OCI-LY7 (cell line): ENCODE data around the gene BBOF1. TPM values are rescaled to one million over a fixed set of nuclear protein-coding genes. Genes with fewer than 3 reads are reported as not detected.

Experiments used
- BruUV-seq: library from RNA; stranded (reverse); fragments of 400-500 nt; replicated peaks from 2 replicates; lab custom pipeline; 2021; lab: Mats Ljungman, UMichigan
- CTCF ChIA-PET: fragments of 300-600 bp; sonication (Branson Sonifier 250); formaldehyde crosslinking; loops from one replicate; lab custom pipeline; 2022; ENCODE audit warnings: antibody characterized with exemption; ENCODE audit not compliant: unreplicated experiment; lab: Charles Lee
- POLR2A ChIA-PET: fragments of 300-600 bp; sonication (Branson Sonifier 250); formaldehyde crosslinking; loops from one replicate; lab custom pipeline; 2022; ENCODE audit warnings: antibody characterized with exemption; lab: Charles Lee
- DNase-seq: peaks from one replicate; pipeline ENCODE4 v3.0.0-alpha.2; 2015; ENCODE audit warnings: low spot score
- H2AFZ ChIP-seq: fragments of 200-600 bp; sonication (generic), shearing (Covaris generic); 2 replicates; pipeline ENCODE4 v1.6.1; 2014; ENCODE audit warnings: mild to moderate bottlenecking, antibody characterized with exemption, low read length, moderate library complexity
- H3K27ac ChIP-seq: fragments of 200-600 bp; sonication (generic); 2 replicates; pipeline ENCODE4 v1.5.1; 2014; ENCODE audit warnings: mixed run types, low read depth, mild to moderate bottlenecking, moderate library complexity, low read length, inconsistent platforms; ENCODE audit not compliant: poor library complexity, severe bottlenecking
- H3K36me3 ChIP-seq: fragments of 200-600 bp; sonication (generic); 2 replicates; pipeline ENCODE4 v1.6.1; 2014; ENCODE audit warnings: mild to moderate bottlenecking, antibody characterized with exemption, low read length, moderate library complexity, mixed read lengths; ENCODE audit not compliant: insufficient read depth
- H3K4me1 ChIP-seq: fragments of 200-600 bp; sonication (generic); 2 replicates; pipeline ENCODE4 v1.5.1; 2014; ENCODE audit warnings: mild to moderate bottlenecking, low read length; ENCODE audit not compliant: insufficient read depth, poor library complexity, severe bottlenecking
- H3K4me2 ChIP-seq: fragments of 200-600 bp; sonication (generic); 2 replicates; pipeline ENCODE4 v1.6.1; 2014; ENCODE audit warnings: mild to moderate bottlenecking, low read length
- H3K4me3 ChIP-seq: fragments of 200-600 bp; sonication (generic); 2 replicates; pipeline ENCODE4 v1.5.1; 2014; ENCODE audit warnings: mild to moderate bottlenecking, low read depth, low read length; ENCODE audit not compliant: poor library complexity, severe bottlenecking
- H3K79me2 ChIP-seq: fragments of 200-600 bp; sonication (generic); 2 replicates; pipeline ENCODE4 v1.6.1; 2016; ENCODE audit warnings: low read depth, mild to moderate bottlenecking, low read length, moderate library complexity, mixed read lengths; ENCODE audit not compliant: insufficient read depth
- H3K9me2 ChIP-seq: fragments of 200-600 bp; sonication (generic); 2 replicates; pipeline ENCODE4 v1.6.1; 2016; ENCODE audit warnings: mild to moderate bottlenecking, low read length, mixed read lengths; ENCODE audit not compliant: insufficient read depth
- H3K9me3 ChIP-seq: fragments of 200-600 bp; sonication (generic); 2 replicates; pipeline ENCODE4 v1.6.1; 2014; ENCODE audit warnings: mild to moderate bottlenecking, mixed run types, low read length, mixed read lengths
- H4K20me1 ChIP-seq: fragments of 200-600 bp; sonication (generic); 2 replicates; pipeline ENCODE4 v1.6.1; 2014; ENCODE audit warnings: mild to moderate bottlenecking, antibody characterized with exemption, low read length, moderate library complexity, mixed read lengths; ENCODE audit not compliant: insufficient read depth
- CTCF ChIP-seq: fragments of 200-600 bp; sonication (generic); conservative IDR thresholded peaks from 2 replicates; pipeline ENCODE4 v1.5.1; 2014; ENCODE audit warnings: mild to moderate bottlenecking, antibody characterized with exemption, low read length, moderate library complexity, mixed read lengths
- EZH2phosphoT487 ChIP-seq: fragments of 200-600 bp; sonication (generic); IDR thresholded peaks from 2 replicates; pipeline ENCODE4 v1.6.1; 2018; ENCODE audit warnings: low read depth, borderline replicate concordance, mild to moderate bottlenecking, mixed run types, antibody characterized with exemption, low read length, moderate library complexity, mixed read lengths
- intact Hi-C: fragments of 100-400 bp; cut with micrococcal nuclease; formaldehyde crosslinking; loops from one replicate; pipeline ENCODE4 v1.10.0; 2022; ENCODE audit not compliant: unreplicated experiment
- total RNA-seq, 2 experiments: library from RNA; depleted of rRNA in 1 of 2; stranded (reverse); fragments of >200 nt in 1 of 2; shearing (Covaris generic) in 1 of 2; gene quantifications; 2 replicates each; pipeline ENCODE4 v1.2.3, GENCODE V29; 2014 to 2022

Gene BBOF1
- total RNA-seq, 2 experiments from 2014 or later: 1.7 to 3.2 TPM

- no peak for TF ChIP-seq CTCF
- no peak for DNase-seq
- Histone ChIP-seq H3K4me3 (no peak overlapping the region), H3K79me2 (no peaks in the 10 kb centered on the region), H3K36me3 (no peaks in the 10 kb centered on the region), H2AFZ (no peak overlapping the region), H4K20me1 (no peaks in the 10 kb centered on the region), H3K4me1 (no peaks in the 10 kb centered on the region), H3K4me2 (no peak overlapping the region), H3K9me3 (no peaks in the 10 kb centered on the region), H3K27ac (no peak overlapping the region), H3K9me2 (no peaks in the 10 kb centered on the region)
- intact Hi-C loops: no loop called here
- no TSS peak for BruUV-seq
- POLR2A ChIA-PET: interaction anchor here (0.6 kb wide), 1 partner anchor 170 kb away, joined by 4 read pairs; no protein-coding TSS in a partner anchor
- CTCF ChIA-PET: no interaction called here
Observed at GRCh38 chr14:74077401-74077800, 58.3 kb downstream of the BBOF1 start.

- intact Hi-C loops: no loop called here
- ChIA-PET CTCF (no interaction called here), POLR2A (no interaction called here)
- Histone ChIP-seq H4K20me1 (no peaks in the 10 kb centered on the region), H3K9me2 (no peaks in the 10 kb centered on the region), H3K4me1 (peaks cover 17% of the 10 kb centered on the region), H3K36me3 (no peaks in the 10 kb centered on the region), H3K9me3 (no peaks in the 10 kb centered on the region), H3K27ac (no peak overlapping the region), H3K4me3 (no peak overlapping the region), H3K79me2 (peaks cover 10% of the 10 kb centered on the region), H3K4me2 (no peak overlapping the region), H2AFZ (no peak overlapping the region)
- no TSS peak for BruUV-seq
- TF ChIP-seq CTCF (no peak), EZH2phosphoT487 (no peak)
- no peak for DNase-seq
Observed at GRCh38 chr14:74080820-74081460, 61.8 kb downstream of the BBOF1 start.

- no peak overlapping the region for H3K4me2 ChIP-seq
- H3K36me3 ChIP-seq: no peaks in the 10 kb centered on the region
- H2AFZ ChIP-seq: no peak overlapping the region
- peaks cover 15% of the 10 kb centered on the region for H3K79me2 ChIP-seq
- TF ChIP-seq EZH2phosphoT487 (no peak), CTCF (no peak)
- intact Hi-C loops: no loop called here
- CTCF ChIA-PET: no interaction called here
- POLR2A ChIA-PET: interaction anchor here (0.6 kb wide), 1 partner anchor 8 kb away, joined by 3 read pairs; no protein-coding TSS in a partner anchor
- no peak overlapping the region for H3K27ac ChIP-seq
- no TSS peak for BruUV-seq
- H3K4me3 ChIP-seq: no peak overlapping the region
- peaks cover 23% of the 10 kb centered on the region for H3K4me1 ChIP-seq
- no peaks in the 10 kb centered on the region for H3K9me2 ChIP-seq
- H3K9me3 ChIP-seq: no peaks in the 10 kb centered on the region
- DNase-seq: no peak
- H4K20me1 ChIP-seq: no peaks in the 10 kb centered on the region
Observed at GRCh38 chr14:74081491-74081890, 62.3 kb downstream of the BBOF1 start.
